Right ventricle myocardium superior (tissue), 1 donor: ENCODE measurements around the gene NOTCH4. TPM values are rescaled to one million over a fixed set of nuclear protein-coding genes. Genes with fewer than 3 reads are reported as not detected.

Source experiments
- ATAC-seq: fragments of 200-7000 bp; cut with Tn5 transposase; one replicate; pipeline ENCODE4 v1.9.1; 2020; ENCODE audit warnings: mild to moderate bottlenecking; ENCODE audit not compliant: poor library complexity
- DNase-seq: peaks from one replicate; pipeline ENCODE4 v3.0.0-alpha.2; 2020
- intact Hi-C: fragments of 100-400 bp; cut with DNase I; formaldehyde crosslinking; loops from one replicate; pipeline ENCODE4 v1.11.2; 2022
- total RNA-seq: library from RNA; stranded (reverse); fragmentation: NEBNext Ultra II Directional; extraction: Animal tissue kit (Norgen Biotek cat#: 25700); gene quantifications from one replicate; pipeline ENCODE4 v1.2.1, GENCODE V29; 2021
- donor health status: DM: no; HTN: yes; CAD: no; lungs with severe emphysema.

Gene NOTCH4
- total RNA-seq, 1 donor from 2014 or later = 22.4 TPM

DNA sequence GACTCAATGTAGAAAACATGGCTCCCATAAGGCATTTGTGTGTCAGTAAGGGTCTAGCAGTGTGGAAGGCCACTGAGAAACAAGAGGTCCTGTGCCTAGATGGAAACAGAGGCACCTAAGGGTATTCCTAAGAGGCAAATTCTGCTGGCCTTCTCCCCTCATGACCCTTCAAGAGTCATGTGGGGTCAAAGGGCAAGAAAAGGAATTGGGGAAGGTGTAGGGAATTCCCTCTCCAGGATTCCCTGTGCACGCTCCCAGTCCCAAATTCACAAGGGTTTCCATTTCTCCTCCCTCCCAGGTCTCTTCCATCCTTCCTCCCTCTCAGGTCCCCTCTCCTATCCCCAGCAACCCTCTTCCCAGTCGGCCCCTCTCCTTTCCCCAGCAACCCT, 48.6 kb downstream of the NOTCH4 start:
- ATAC-seq = no peak
- intact Hi-C loops = no loop called here
- no peak for DNase-seq

DNA sequence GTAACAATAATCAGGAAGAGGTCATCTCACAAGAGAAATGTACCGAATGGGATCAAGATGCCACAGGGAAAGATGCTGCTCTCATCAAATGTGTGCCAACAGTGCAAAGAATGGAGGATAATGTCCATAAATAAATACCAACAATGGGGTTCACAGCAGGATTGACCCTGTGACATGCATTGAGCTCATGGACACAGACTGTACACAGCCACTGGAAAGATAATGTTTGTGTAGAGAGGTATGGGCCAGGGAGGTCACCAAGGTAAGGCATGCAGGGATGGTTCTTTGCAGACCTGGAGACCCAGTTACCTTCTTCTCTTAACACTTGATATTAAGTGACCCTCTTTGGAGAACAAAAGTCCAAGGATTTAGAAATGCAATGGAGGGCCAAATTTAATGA, 49.5 kb downstream of the NOTCH4 start:
- intact Hi-C loops = no loop called here
- ATAC-seq = no peak
- no peak for DNase-seq

DNA sequence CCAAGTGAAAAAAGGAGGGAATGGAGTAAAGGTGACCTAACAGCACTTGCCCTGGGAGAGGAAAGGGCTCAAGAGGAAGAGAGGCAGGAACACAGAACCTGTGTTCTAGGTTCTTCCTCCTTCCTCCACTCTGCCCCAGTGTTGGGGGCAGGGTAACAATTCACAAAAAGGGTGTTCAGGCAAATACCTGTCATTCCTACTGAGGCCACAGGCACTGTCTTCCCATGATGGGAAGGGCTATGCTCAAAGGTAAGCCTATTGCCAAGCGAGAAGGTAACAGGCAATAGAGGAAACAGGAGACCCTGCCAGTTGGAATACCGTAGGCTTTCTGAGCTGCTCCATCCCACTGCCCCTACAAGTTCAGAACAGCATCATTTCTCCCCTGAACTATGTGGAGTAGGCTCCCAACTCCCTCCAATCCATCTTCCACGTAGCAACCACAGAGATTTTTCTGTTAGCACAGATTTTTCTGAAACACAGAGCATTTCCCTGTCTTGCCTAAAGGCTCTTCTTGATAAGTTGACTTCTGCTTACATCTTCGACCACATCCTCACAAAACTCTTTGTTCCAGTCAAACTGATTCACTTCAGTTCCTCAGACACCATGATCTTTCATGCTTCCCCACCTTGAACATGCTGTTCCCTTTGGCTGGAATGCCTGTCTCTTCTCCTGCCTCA, 50.7 kb downstream of the NOTCH4 start:
- intact Hi-C loops = no loop called here
- no peak for ATAC-seq
- no peak for DNase-seq

DNA sequence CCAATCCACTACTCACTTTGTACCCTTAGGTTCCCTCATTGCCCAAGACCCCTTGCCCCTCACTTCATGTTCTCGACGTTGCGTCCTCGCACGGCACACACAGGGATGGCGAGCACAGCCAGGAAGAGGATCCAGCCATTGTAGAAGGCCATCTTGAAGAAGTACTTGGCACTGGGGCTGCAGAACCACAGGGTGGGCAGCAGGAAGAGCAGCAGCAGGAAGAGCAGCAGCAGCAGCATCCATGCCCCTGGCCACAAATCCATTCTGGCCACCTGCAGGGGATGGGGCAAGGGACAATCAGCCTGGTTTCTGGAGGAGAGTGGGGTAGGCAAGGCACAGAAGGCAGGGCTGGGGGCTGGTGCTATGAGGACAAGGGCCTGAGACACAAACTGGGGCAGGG, 52.6 kb downstream of the NOTCH4 start:
- DNase-seq (no peak), ATAC-seq (no peak)
- intact Hi-C loops = no loop called here

DNA sequence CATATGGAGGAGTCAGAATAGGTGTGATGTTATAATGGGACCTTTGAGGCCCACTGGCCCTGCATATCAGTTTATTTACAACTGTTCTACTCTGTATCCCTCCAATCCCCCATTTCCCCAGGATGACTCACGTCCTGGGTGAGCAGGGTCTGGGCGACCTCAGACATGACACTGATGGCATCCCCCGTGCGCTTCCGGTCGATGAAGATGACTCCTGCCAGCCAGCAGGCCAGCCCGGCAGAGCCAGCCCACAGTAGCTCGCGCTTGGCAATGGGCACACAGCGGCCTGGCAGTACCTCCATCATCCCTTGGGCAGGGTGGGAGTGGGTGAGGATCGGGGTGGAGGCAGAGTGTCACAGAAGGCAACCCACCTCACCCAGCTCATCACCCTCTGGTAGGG, 53.6 kb downstream of the NOTCH4 start:
- no peak for ATAC-seq
- intact Hi-C loops = no loop called here
- no peak for DNase-seq

DNA sequence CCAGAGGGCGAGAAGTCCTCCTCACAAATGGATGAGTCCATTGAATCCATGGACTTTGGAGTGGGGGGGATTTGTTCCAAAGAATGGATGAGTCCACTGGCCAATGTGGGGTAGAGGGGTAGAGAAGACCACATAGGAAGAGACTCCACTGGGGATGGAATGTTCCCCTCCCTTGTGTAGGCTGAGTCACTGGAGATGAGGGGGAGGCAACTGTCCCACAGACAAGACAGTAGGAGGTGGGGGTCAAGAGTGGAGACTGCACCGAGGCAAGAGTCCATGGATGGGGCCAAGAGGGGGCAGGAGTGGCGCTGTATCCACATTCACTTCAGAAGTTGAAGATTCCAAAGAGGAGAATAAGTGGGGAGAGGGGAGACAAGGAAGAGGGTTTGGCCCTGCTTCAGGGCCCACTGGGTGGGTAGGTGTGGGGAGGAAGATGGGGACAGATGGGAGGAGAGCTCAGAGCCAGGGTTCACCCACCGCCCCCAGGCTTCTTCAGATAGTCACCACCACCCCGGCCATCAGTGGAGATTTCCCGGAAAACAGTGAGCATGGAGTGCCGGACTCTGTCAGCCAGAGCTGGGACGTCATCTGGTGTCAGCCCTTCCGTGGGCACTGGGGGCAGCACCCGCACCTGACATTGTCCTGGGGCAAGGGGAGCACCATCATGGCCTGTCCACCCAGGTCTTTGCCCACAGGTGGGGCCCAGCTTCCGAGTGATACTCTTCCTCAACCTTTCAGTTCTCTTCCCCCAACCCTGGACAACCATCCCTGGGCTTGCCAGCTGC, 54.9 kb downstream of the NOTCH4 start:
- intact Hi-C loops = no loop called here
- no peak for ATAC-seq
- no peak for DNase-seq

DNA sequence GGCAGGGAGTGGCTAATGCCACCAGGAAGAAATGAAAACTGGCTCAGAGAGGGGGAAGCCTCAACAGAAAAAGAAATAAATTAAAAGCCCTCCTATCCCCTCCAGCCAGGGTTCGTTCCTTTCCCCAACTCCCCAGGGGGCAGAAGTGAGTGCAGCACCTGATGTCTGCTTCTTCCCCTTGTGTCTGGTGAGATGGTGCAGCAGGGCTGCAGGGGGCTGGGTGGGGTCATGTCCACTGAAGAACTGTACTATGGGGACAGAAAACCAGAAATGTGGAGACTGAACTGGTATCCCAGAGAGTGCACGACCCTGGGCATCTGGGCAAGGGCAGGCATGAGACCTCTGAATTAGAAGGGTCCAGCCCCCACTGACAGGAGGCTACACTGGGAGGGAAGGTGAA, 55.5 kb downstream of the NOTCH4 start:
- DNase-seq (no peak), ATAC-seq (no peak)
- intact Hi-C loops = no loop called here

DNA sequence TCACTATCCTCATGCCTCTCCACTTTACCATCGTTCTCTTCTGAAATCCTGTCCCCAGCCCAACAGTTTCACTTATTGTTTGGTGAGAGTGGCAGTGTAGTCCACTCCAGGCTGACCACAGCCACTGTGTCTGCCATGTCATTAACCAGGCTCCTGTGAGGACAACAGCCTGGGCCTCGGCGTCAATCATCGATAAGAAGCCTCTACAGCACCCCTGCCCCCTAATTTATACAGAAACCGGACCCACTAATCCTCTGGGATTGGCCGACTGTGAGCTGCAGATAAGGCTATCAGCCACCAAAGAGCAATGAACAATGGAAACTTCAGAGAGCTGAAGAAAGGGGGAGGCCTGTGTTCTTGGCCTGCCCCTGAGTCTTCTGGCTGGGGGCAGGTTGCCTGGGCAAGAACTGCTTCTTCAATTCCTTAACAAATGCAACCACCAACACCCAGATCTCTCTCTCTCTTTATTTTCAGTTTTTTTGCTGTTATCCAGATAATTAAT, 56.1 kb downstream of the NOTCH4 start:
- intact Hi-C loops = no loop called here
- no peak for DNase-seq

DNA sequence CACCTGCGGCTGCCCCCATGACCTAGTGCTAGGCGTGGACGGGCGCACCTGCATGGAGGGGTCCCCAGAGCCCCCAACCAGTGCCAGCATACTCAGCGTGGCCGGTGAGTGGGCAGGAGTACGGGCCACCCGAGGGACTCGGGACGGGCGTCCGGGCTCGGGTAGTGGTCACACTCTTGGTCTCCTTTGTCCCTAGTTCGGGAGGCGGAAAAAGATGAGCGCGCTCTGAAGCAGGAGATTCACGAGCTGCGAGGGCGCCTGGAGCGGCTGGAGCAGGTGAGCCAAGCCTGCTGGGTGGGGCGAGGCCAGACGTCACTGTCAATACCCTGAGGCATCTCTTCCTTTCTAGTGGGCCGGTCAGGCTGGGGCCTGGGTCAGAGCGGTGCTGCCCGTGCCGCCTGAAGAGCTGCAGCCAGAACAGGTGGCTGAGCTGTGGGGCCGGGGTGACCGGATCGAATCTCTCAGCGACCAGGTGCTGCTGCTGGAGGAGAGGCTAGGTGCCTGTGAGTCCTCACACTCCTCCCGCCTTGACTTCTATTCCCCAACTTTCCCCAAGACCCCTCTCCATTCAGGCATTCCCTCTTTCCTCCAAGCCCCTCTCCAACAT, 56.6 kb downstream of the NOTCH4 start:
- intact Hi-C loops = no loop called here
- no peak for ATAC-seq
- no peak for DNase-seq

More for the DNA sequence above, 56.1 kb downstream of the NOTCH4 start:
- ATAC-seq = no peak

DNA sequence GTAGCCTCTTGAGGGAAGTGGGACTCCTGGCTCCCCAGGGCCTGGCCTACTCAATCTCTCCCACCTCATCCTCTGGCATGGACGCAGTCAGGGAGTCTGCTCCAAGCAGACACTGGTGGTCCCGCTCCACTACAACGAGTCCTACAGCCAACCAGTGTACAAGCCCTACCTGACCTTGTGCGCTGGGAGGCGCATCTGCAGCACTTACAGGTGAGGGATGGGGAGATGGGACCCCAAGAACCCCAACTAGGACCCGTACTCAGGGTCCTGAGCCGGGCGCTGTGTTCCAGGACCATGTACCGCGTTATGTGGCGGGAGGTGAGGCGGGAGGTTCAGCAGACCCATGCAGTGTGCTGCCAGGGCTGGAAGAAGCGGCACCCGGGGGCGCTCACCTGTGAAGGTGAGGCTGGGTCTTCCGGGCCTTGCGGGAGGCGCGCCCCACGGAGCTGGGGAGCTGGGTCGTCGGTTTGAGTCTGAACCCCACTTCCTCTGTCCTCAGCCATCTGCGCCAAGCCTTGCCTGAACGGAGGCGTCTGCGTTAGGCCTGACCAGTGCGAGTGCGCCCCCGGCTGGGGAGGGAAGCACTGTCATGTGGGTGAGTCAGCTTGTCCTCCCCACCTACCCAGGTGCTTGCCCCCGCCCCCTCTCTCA, 57.3 kb downstream of the NOTCH4 start:
- DNase-seq = no peak
- no peak for ATAC-seq
- intact Hi-C loops = no loop called here

DNA sequence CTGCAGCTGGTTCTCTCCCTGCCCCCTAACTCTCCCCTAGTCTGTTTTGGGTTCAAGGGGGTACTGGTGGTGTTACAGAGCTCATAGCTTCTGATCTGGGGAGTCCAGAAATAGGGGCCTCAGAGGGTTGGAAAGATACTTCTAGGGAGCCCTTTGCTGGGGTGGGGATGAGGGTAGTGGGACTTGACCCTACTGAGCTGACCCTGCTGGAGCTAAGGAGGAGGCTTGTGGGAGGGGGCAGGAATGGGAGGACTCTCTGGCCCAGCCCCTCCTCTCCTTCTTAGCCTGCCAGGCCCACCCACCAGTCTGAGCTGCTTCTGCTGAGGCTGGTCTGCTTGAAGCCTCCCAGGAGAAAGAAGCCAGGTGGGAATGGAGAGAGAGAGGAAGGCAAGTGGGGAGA, 59.6 kb downstream of the NOTCH4 start, which contains the start of gene EGFL8:
Gene EGFL8, plus strand, starts transcription at position 301 of the 400 bp plus-strand sequence. CDS start 1,571 bp downstream, outside the sequence.
- DNase-seq (no peak), ATAC-seq (no peak)
- intact Hi-C loops = no loop called here

DNA sequence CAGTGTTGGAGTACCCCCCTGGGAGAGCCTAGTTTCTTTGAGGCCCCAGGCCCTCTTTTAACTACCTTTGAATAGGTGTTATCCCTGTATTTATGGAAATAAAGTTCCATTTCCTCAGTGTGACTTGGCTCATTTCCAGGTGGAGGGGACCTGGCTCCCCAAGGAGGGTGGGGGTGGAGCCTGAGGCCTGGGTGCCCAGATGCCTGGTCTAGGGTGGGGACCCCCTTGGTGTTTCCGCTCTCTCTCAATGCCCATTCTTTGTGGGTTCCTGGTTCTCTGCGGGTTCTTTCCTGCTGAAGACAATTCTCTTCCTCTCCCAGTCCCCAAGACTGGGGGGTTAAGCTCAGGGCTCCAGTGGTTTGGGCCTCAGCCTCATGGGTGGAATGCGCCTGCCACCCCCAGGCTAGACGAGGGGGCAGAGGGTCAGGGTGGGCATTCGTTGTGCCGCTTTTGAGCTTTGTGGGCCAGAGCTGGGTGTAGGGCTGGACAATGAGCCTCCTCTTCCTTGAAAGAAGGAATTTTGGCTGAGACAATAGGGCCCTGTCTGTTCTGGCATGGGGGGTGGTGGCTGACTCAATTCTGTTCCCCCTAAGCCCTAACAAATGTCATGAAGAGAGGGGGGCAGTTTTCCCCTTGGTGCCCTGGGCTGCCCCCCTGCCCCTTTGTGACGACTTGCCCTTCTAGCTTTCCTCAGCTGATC, 60.2 kb downstream of the NOTCH4 start:
- DNase-seq = no peak
- intact Hi-C loops = no loop called here
- ATAC-seq = no peak

DNA sequence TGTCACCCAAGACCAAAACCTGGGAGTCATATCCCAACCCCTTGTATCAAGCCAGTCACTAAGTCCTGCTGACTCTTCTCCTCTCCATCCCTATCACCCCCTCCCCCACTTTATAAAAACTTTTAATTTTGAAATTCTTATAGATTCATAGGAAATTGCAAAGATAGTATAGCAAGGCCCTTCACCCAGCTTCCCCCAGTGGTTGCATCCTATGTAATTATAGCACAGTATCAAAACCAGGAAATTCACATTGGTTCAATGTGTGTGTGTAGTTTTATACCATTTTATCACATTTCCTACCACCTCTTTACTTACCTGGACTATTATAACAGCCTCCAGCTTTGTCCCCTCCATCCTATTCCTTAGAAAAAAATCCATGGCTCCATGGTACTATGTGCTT, 65.8 kb downstream of the NOTCH4 start:
- intact Hi-C loops = no loop called here
- DNase-seq = no peak
- ATAC-seq = no peak

DNA sequence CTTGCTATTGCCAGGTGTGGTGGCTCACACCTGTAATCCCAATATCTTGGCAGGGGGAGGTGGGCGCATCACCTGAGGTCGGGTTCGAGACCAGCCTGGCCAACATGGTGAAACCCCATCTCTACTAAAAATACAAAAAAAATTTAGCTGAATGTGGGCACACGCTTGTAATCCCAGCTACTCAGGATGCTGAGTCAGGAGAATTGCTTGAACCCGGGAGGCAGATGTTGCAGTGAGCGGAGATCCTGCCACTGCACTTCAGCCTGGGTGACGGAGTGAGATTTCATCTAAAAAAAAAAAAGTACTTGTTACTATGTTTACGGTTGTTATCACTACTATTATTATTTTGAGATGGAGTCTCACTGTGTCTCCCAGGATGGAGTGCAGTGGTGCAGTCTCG, 67.0 kb downstream of the NOTCH4 start:
- intact Hi-C loops = no loop called here
- DNase-seq (no peak), ATAC-seq (no peak)

DNA sequence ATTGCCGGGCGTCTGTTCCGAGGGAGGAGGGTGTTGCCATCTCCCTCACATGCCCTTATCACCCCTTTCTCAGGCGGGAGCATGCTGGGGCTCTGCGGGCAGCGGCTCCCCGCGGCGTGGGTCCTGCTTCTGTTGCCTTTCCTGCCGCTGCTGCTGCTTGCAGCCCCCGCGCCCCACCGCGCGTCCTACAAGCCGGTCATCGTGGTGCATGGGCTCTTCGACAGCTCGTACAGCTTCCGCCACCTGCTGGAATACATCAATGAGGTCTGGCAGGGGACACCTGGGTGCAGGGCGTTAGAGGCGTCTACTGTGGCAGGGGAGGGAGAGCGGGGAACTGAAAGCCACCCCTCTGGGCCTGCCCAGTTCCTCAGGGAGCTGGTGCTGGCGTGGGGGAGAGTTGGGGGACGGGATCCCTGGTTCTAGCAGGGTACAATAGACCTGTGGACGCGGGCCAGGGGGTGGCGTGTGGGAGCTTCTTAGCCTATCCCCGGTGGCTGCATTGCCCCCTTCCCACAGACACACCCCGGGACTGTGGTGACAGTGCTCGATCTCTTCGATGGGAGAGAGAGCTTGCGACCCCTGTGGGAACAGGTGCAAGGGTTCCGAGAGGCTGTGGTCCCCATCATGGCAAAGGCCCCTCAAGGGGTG, 69.2 kb downstream of the NOTCH4 start:
- intact Hi-C loops = no loop called here
- ATAC-seq (peak; percentile 79), DNase-seq (peak; percentile 73)

DNA sequence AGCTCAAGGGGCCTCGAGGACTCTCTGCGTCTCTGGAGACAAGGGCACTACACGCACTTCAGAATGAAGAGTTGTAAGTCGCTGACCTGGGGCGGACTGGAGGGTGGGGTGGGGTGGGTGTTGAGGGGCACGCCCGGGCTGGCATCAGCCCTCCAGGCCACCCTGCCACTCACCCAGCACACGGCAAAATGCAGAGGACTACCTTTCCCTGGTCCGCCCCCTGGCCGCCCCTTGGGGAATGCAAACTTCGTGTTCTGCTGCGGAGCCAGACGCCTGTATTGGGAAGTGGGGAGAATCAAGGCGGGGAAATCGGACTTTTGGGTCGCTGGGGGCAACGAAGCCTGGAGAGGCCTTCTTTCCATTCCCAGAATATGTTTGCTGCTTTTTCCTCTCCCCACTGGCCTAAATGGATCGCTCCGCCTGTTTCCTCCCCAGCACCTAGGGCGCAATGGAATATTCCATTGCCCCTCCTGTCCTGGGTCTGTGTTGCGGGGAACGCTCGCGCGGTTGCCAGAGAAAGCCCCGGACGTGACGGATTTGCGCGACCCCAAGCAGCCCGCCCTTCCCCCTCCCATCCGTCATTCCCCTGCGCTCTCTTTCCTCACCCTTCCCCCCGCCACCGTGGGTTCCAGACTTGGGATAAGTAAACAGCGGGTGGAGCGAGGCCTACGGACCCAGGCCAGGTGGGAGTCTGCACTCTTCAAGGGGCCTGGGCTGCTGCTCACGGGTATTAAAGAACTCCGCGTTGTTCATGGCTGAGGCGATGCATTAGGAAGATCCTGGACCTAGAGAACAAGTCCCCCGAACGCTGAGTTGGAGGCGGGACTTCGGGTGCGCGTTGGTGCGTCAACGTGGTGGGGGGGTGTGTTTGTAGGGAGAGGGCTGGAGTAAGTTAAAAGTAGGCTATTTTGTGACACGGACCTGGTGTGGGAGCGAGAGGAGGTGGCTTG, 70.0 kb downstream of the NOTCH4 start, which contains the start of gene PPT2:
Gene PPT2, plus strand, starts transcription at position 578 of the 950 bp plus-strand sequence. CDS start 454 bp downstream, outside the sequence.
- ATAC-seq = peak; percentile 92
- peak; percentile 93 for DNase-seq
- intact Hi-C loops = no loop called here
